Activated T-helper 2 cell treated with anti-CD3 and anti-CD28 coated beads, Interferon-gamma antibody, Interleukin-2, Interleukin-4, amounts not matched to agents 10 μg/mL and 5 μg/mL and 100 μg/mL, durations not matched to agents 14 hours and 24 hours and 36 hours (primary cell): ENCODE data around the gene CPM. TPM values are rescaled to one million over a fixed set of nuclear protein-coding genes. Genes with fewer than 3 reads are reported as not detected.
"Not testable (repeated sequence)": the region's sequence is repeated elsewhere in the genome, so short reads cannot be mapped to it uniquely, and the experiment has no call there.

Experiments
- DNase-seq: peaks from one replicate; pipeline ENCODE4 v3.0.0; 2021; ENCODE audit warnings: low spot score
- H3K27ac Mint-ChIP-seq: one replicate; pipeline ENCODE4 v1.8.0; 2021; ENCODE audit warnings: mixed read lengths
- H3K27me3 Mint-ChIP-seq: one replicate; pipeline ENCODE4 v1.8.0; 2021; ENCODE audit warnings: low read depth, mixed read lengths
- H3K36me3 Mint-ChIP-seq: one replicate; pipeline ENCODE4 v1.8.0; 2021; ENCODE audit warnings: low read depth, mixed read lengths
- H3K4me1 Mint-ChIP-seq: one replicate; pipeline ENCODE4 v1.8.0; 2021; ENCODE audit warnings: low read depth, mixed read lengths
- H3K4me3 Mint-ChIP-seq: one replicate; pipeline ENCODE4 v1.8.0; 2021; ENCODE audit warnings: low read depth, mild to moderate bottlenecking, moderate library complexity, mixed read lengths
- H3K9me3 Mint-ChIP-seq: one replicate; pipeline ENCODE4 v1.8.0; 2021; ENCODE audit warnings: mixed read lengths
- intact Hi-C: fragments of 100-400 bp; cut with micrococcal nuclease; formaldehyde crosslinking; loops from one replicate; pipeline ENCODE4 v1.15.1; 2023
- total RNA-seq: library from RNA; stranded (reverse); gene quantifications from 2 replicates; pipeline ENCODE4 v1.2.3, GENCODE V29; 2022

Gene CPM
- total RNA-seq, 1 donor from 2014 or later: 48.1 TPM

GRCh38 chr12:68850390-68850789 lies 82.6 kb downstream of the CPM start:
- H3K36me3 Mint-ChIP-seq: peaks cover 9% of the 10 kb centered on the region
- no peaks in the 10 kb centered on the region for H3K9me3 Mint-ChIP-seq
- H3K4me1 Mint-ChIP-seq: peaks cover 6% of the 10 kb centered on the region
- intact Hi-C loops: no loop called here
- no peaks in the 10 kb centered on the region for H3K27me3 Mint-ChIP-seq
- H3K27ac Mint-ChIP-seq: no peak overlapping the region
- H3K4me3 Mint-ChIP-seq: no peak overlapping the region
- no peak for DNase-seq

GRCh38 chr12:68846811-68847210 lies 86.2 kb downstream of the CPM start:
- no peak for DNase-seq
- H3K27ac Mint-ChIP-seq: no peak overlapping the region
- H3K9me3 Mint-ChIP-seq: no peaks in the 10 kb centered on the region
- intact Hi-C loops: no loop called here
- H3K4me1 Mint-ChIP-seq: peaks cover 8% of the 10 kb centered on the region
- peaks cover 29% of the 10 kb centered on the region for H3K36me3 Mint-ChIP-seq
- H3K4me3 Mint-ChIP-seq: no peak overlapping the region
- no peaks in the 10 kb centered on the region for H3K27me3 Mint-ChIP-seq

- Mint-ChIP-seq H3K4me1 (peaks cover 8% of the 10 kb centered on the region), H3K4me3 (no peak overlapping the region), H3K9me3 (no peaks in the 10 kb centered on the region), H3K36me3 (peaks cover 40% of the 10 kb centered on the region), H3K27me3 (no peaks in the 10 kb centered on the region), H3K27ac (no peak overlapping the region)
- intact Hi-C loops: no loop called here
- DNase-seq: no peak
Measured at GRCh38 chr12:68844788-68845695, 87.9 kb downstream of the CPM start.

DNA sequence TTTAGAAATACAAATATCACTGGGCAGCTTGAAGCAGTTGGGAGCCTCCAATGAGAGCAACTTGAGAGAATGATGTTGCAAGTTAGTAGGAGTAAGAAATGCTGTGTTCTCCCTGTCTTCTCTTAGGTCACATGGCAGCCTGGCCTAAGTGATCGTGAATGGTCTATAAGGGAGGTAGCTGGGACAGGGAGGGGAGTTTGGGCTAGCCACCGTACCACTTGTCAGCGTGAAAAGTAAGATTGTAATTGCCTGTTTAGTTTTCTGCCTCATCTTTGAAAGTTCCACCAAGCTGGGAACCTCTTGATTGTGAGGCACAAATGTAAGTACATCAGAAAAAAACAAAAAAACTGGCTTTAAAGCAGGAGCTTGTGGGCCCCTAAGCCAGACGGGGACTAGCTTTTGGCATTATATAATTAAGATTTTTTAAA lies 88.6 kb downstream of the CPM start:
- Mint-ChIP-seq H3K9me3 (no peaks in the 10 kb centered on the region), H3K27ac (no peak overlapping the region), H3K4me3 (no peak overlapping the region), H3K4me1 (peaks cover 9% of the 10 kb centered on the region), H3K36me3 (peaks cover 45% of the 10 kb centered on the region), H3K27me3 (no peaks in the 10 kb centered on the region)
- intact Hi-C loops: no loop called here
- no peak for DNase-seq

- Mint-ChIP-seq H3K4me3 (no peak overlapping the region), H3K27ac (no peak overlapping the region), H3K4me1 (peaks cover 12% of the 10 kb centered on the region), H3K27me3 (no peaks in the 10 kb centered on the region), H3K36me3 (peaks cover 55% of the 10 kb centered on the region), H3K9me3 (no peaks in the 10 kb centered on the region)
- no peak for DNase-seq
- intact Hi-C loops: no loop called here
Measured at GRCh38 chr12:68842784-68843567, 90.0 kb downstream of the CPM start.

GRCh38 chr12:68842123-68842522 lies 90.8 kb downstream of the CPM start:
- Mint-ChIP-seq H3K4me3 (no peak overlapping the region), H3K36me3 (peaks cover 59% of the 10 kb centered on the region), H3K9me3 (no peaks in the 10 kb centered on the region), H3K4me1 (peaks cover 12% of the 10 kb centered on the region), H3K27me3 (no peaks in the 10 kb centered on the region), H3K27ac (no peak overlapping the region)
- intact Hi-C loops: no loop called here
- no peak for DNase-seq

DNA sequence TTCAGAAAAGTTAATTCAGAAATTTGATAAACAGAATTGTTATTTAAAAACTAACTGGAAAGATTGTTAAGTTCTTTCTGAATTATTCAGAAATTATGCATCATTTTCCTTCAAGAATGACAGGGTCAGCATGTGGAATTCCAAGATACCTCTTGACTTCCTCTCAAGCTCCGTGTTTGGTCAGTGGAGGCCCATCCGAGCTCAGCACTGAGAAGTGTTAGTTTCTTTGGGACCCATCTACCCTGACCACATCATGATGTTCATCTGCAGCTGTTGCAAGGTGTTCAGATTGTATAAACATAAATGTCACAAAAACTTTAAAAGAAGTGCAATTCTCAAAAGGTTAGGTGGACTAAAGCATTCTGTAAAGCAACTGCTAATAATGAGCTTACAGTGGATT lies 91.3 kb downstream of the CPM start:
- Mint-ChIP-seq H3K4me1 (peaks cover 12% of the 10 kb centered on the region), H3K27ac (no peak overlapping the region), H3K27me3 (no peaks in the 10 kb centered on the region), H3K9me3 (no peaks in the 10 kb centered on the region), H3K4me3 (no peak overlapping the region), H3K36me3 (peaks cover 61% of the 10 kb centered on the region)
- DNase-seq: no peak
- intact Hi-C loops: no loop called here

DNA sequence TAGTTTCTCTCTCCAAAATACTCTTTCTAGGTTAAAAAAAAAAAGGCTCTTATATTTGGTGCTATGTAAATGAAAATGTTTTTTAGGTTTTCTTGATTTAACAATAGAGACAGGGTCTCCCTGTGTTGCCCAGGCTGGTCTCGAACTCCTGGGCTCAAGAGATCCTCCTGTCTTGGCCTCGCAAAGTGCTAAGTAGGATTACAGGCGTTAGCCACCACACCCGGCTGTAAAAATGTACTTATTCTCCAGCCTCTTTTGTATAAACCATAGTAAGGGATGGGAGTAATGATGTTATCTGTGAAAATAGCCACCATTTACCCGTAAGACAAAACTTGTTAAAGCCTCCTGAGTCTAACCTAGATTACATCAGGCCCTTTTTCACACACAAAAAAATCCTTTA lies 91.8 kb downstream of the CPM start:
- H3K27ac Mint-ChIP-seq, DNase-seq, H3K27me3 Mint-ChIP-seq, intact Hi-C loops, H3K9me3 Mint-ChIP-seq, H3K4me3 Mint-ChIP-seq: not testable (repeated sequence)
- Mint-ChIP-seq H3K4me1 (peaks cover 14% of the 10 kb centered on the region), H3K36me3 (peaks cover 61% of the 10 kb centered on the region)

DNA sequence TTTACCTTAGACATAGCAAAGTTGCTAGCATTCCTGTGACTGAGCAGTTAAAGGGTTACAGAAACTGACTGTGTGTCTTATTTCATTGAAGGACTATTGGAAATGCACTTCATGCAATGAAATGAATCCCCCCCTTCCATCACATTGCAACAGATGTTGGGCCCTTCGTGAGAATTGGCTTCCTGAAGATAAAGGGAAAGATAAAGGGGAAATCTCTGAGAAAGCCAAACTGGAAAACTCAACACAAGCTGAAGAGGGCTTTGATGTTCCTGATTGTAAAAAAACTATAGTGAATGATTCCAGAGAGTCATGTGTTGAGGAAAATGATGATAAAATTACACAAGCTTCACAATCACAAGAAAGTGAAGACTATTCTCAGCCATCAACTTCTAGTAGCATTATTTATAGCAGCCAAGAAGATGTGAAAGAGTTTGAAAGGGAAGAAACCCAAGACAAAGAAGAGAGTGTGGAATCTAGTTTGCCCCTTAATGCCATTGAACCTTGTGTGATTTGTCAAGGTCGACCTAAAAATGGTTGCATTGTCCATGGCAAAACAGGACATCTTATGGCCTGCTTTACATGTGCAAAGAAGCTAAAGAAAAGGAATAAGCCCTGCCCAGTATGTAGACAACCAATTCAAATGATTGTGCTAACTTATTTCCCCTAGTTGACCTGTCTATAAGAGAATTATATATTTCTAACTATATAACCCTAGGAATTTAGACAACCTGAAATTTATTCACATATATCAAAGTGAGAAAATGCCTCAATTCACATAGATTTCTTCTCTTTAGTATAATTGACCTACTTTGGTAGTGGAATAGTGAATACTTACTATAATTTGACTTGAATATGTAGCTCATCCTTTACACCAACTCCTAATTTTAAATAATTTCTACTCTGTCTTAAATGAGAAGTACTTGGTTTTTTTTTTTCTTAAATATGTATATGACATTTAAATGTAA lies 93.5 kb downstream of the CPM start:
- peak overlapping the region; percentile 22 for H3K27ac Mint-ChIP-seq
- H3K9me3 Mint-ChIP-seq: no peaks in the 10 kb centered on the region
- DNase-seq: no peak
- H3K4me1 Mint-ChIP-seq: peaks cover 15% of the 10 kb centered on the region
- no peak overlapping the region for H3K4me3 Mint-ChIP-seq
- H3K36me3 Mint-ChIP-seq: peaks cover 68% of the 10 kb centered on the region
- no peaks in the 10 kb centered on the region for H3K27me3 Mint-ChIP-seq
- intact Hi-C loops: loop anchor here (10.0 kb wide), 1 partner anchor 415 kb away; no protein-coding TSS in a partner anchor

DNA sequence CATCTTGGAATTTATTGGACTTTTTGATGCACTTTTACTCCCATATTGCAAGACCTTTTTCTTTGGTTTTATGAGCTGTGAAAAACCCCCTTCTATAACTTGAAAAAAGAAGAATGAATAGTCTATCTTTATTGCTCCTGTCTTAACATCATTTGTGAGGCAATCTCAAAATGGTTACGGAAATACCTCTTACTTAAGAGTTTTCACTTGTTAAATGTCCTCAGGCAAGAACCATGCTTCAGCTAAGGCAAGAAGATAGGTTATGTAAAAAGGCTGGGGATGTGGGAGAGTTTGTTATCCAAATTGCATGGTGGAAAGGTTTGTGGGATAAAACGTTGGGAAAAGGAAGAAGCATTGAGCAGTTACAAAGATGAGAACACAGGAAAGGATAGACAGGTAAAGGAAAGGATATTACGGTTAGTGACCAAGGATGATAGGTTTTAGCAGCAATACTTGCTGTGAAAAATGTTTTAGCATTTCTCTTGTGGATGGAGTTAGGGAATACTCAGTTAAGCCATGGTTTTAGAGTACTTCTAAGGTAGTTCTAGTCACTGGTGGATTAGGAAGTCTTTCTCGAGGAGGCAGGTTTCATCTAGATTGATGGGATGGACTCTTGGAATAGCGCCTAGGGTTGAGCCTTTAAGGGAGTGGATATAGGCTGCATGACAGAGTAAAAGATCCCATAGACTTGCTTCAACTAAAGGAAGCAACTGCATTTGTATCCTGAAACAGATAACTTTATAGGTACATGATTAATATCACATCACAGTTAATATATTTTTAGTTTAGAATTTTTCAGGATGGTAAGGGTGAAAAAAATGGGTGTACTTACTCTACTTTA lies 94.7 kb downstream of the CPM start:
- Mint-ChIP-seq H3K9me3 (no peaks in the 10 kb centered on the region), H3K36me3 (peaks cover 67% of the 10 kb centered on the region), H3K4me1 (peaks cover 15% of the 10 kb centered on the region), H3K27me3 (no peaks in the 10 kb centered on the region), H3K4me3 (no peak overlapping the region), H3K27ac (no peak overlapping the region)
- intact Hi-C loops: loop anchor here (10.0 kb wide), 1 partner anchor 417 kb away; no protein-coding TSS in a partner anchor
- DNase-seq: no peak

- Mint-ChIP-seq H3K4me3 (no peak overlapping the region), H3K27ac (no peak overlapping the region), H3K4me1 (peaks cover 10% of the 10 kb centered on the region), H3K36me3 (peaks cover 66% of the 10 kb centered on the region), H3K27me3 (no peaks in the 10 kb centered on the region), H3K9me3 (no peaks in the 10 kb centered on the region)
- no peak for DNase-seq
- intact Hi-C loops: loop anchor here (10.0 kb wide), 1 partner anchor 418 kb away; no protein-coding TSS in a partner anchor
Measured at GRCh38 chr12:68837215-68837614, 95.8 kb downstream of the CPM start.
